ENCODE measurements around the gene PSMB5.

PSMB5 gene

GRCh38 chr14:23009483-23009938 lies 25.2 kb downstream of the PSMB5 start:
- H3K36me3 ChIP-seq (replicated peaks; ENCODE audit: low read depth, low read length) = no peaks in the 10 kb centered on the region
- H3K4me3 ChIP-seq (ENCODE audit: low read length) = peak overlapping the region; percentile 87
- peaks cover 32% of the 10 kb centered on the region for H3K4me1 ChIP-seq (ENCODE audit: low read length)
- H2AFZ ChIP-seq (ENCODE audit: low read depth, low read length) = no peak overlapping the region
- peak overlapping the region; percentile 100 for H3K4me2 ChIP-seq (ENCODE audit: low read length)
- H4K20me1 ChIP-seq (ENCODE audit: insufficient read depth, low read length) = no peaks in the 10 kb centered on the region
- H3K27ac ChIP-seq (ENCODE audit: low read length) = peak overlapping the region; percentile 78
- no peak for TF ChIP-seq EZH2phosphoT487 (IDR thresholded peaks at IDR 0.05; ENCODE audit: low read depth)
- TF ChIP-seq CTCF (IDR thresholded peaks at IDR 0.05; ENCODE audit: low read depth, low read length) = no peak
- H3K27me3 ChIP-seq (ENCODE audit: low read depth, low read length) = no peaks in the 10 kb centered on the region
- 0 out of 2 replicates have a peak, but pooled peaks cover 2% of the 10 kb centered on the region for H3K79me2 ChIP-seq (ENCODE audit: low read length)
- no peaks in the 10 kb centered on the region for H3K9me3 ChIP-seq (ENCODE audit: insufficient read depth, low read length)
- H3K9ac ChIP-seq (ENCODE audit: low read length) = peak overlapping the region; percentile 96

- 0 out of 2 replicates have a peak, but pooled peaks cover 2% of the 10 kb centered on the region for H3K79me2 ChIP-seq (ENCODE audit: low read length)
- H3K4me2 ChIP-seq (ENCODE audit: low read length) = peak overlapping the region; percentile 100
- H3K4me3 ChIP-seq (ENCODE audit: low read length) = peak overlapping the region; percentile 87
- peaks cover 32% of the 10 kb centered on the region for H3K4me1 ChIP-seq (ENCODE audit: low read length)
- peak overlapping the region; percentile 96 for H3K9ac ChIP-seq (ENCODE audit: low read length)
- no peaks in the 10 kb centered on the region for H3K27me3 ChIP-seq (ENCODE audit: low read depth, low read length)
- no peak overlapping the region for H2AFZ ChIP-seq (ENCODE audit: low read depth, low read length)
- H3K9me3 ChIP-seq (ENCODE audit: insufficient read depth, low read length) = no peaks in the 10 kb centered on the region
- H4K20me1 ChIP-seq (ENCODE audit: insufficient read depth, low read length) = no peaks in the 10 kb centered on the region
- H3K27ac ChIP-seq (ENCODE audit: low read length) = 0 out of 2 replicates have a peak overlapping the region, but pooled peaks have one; percentile 30
- TF ChIP-seq EZH2phosphoT487 (IDR thresholded peaks at IDR 0.05; ENCODE audit: low read depth) (no peak), CTCF (IDR thresholded peaks at IDR 0.05; ENCODE audit: low read depth, low read length) (no peak)
- H3K36me3 ChIP-seq (replicated peaks; ENCODE audit: low read depth, low read length) = no peaks in the 10 kb centered on the region
Observed at GRCh38 chr14:23008831-23009230, 25.9 kb downstream of the PSMB5 start.

- Histone ChIP-seq H3K27ac (ENCODE audit: low read length) (peak overlapping the region; percentile 75), H3K9me3 (ENCODE audit: insufficient read depth, low read length) (no peaks in the 10 kb centered on the region), H2AFZ (ENCODE audit: low read depth, low read length) (peak overlapping the region; percentile 57), H3K79me2 (ENCODE audit: low read length) (0 out of 2 replicates have a peak, but pooled peaks cover 2% of the 10 kb centered on the region), H3K4me2 (ENCODE audit: low read length) (peak overlapping the region; percentile 84), H3K4me3 (ENCODE audit: low read length) (peak overlapping the region; percentile 82), H3K27me3 (ENCODE audit: low read depth, low read length) (no peaks in the 10 kb centered on the region), H4K20me1 (ENCODE audit: insufficient read depth, low read length) (no peaks in the 10 kb centered on the region), H3K9ac (ENCODE audit: low read length) (peak overlapping the region; percentile 87), H3K4me1 (ENCODE audit: low read length) (peaks cover 32% of the 10 kb centered on the region), H3K36me3 (replicated peaks; ENCODE audit: low read depth, low read length) (no peaks in the 10 kb centered on the region)
- TF ChIP-seq EZH2phosphoT487 (IDR thresholded peaks at IDR 0.05; ENCODE audit: low read depth) (no peak), CTCF (IDR thresholded peaks at IDR 0.05; ENCODE audit: low read depth, low read length) (0 out of 2 replicates have a peak, but pooled peaks have one; percentile 13)
Observed at GRCh38 chr14:23006544-23007419, 27.9 kb downstream of the PSMB5 start.

GRCh38 chr14:23006188-23006534 lies 28.5 kb downstream of the PSMB5 start:
- Histone ChIP-seq H3K79me2 (ENCODE audit: low read length) (0 out of 2 replicates have a peak, but pooled peaks cover 2% of the 10 kb centered on the region), H4K20me1 (ENCODE audit: insufficient read depth, low read length) (no peaks in the 10 kb centered on the region), H3K4me1 (ENCODE audit: low read length) (peaks cover 32% of the 10 kb centered on the region), H3K36me3 (replicated peaks; ENCODE audit: low read depth, low read length) (no peaks in the 10 kb centered on the region), H3K4me2 (ENCODE audit: low read length) (peak overlapping the region; percentile 84), H3K27me3 (ENCODE audit: low read depth, low read length) (no peaks in the 10 kb centered on the region), H3K27ac (ENCODE audit: low read length) (peak overlapping the region; percentile 75), H2AFZ (ENCODE audit: low read depth, low read length) (0 out of 2 replicates have a peak overlapping the region, but pooled peaks have one; percentile 57), H3K9me3 (ENCODE audit: insufficient read depth, low read length) (no peaks in the 10 kb centered on the region), H3K9ac (ENCODE audit: low read length) (peak overlapping the region; percentile 87), H3K4me3 (ENCODE audit: low read length) (peak overlapping the region; percentile 82)
- TF ChIP-seq EZH2phosphoT487 (IDR thresholded peaks at IDR 0.05; ENCODE audit: low read depth) (no peak), CTCF (IDR thresholded peaks at IDR 0.05; ENCODE audit: low read depth, low read length) (no peak)
